22Rv1 (cell line): Measurements from ENCODE around the gene CALML6.

Experiments
- H3K27ac ChIP-seq: fragments of 450-650 bp; 2 replicates; pipeline ENCODE4 v1.5.1; 2017
- CTCF ChIP-seq: fragments of 450-650 bp; IDR thresholded peaks from 2 replicates; pipeline ENCODE4 v1.5.1; 2017; ENCODE audit warnings: mild to moderate bottlenecking
- ZFX ChIP-seq: fragments of 450-650 bp; IDR thresholded peaks from 2 replicates; pipeline ENCODE4 v1.6.1; 2017; ENCODE audit warnings: antibody characterized with exemption, borderline replicate concordance

CALML6 gene

GRCh38 chr1:1920057-1920607, 5.1 kb downstream of the CALML6 start:
- no peak overlapping the region; the same call in 1 of the 2 replicates for H3K27ac ChIP-seq
- TF ChIP-seq CTCF (no peak), ZFX (no peak)

- TF ChIP-seq ZFX (no peak), CTCF (no peak)
- no peak overlapping the region for H3K27ac ChIP-seq
These were observed 5.8 kb downstream of the CALML6 start for GRCh38 chr1:1920608-1921458.

GRCh38 chr1:1921459-1921862, 6.4 kb downstream of the CALML6 start:
- H3K27ac ChIP-seq: no peak overlapping the region
- TF ChIP-seq ZFX (no peak), CTCF (no peak)

GRCh38 chr1:1921901-1922701, 7.0 kb downstream of the CALML6 start:
- TF ChIP-seq CTCF: no peak
- H3K27ac ChIP-seq: no peak overlapping the region

GRCh38 chr1:1922702-1922955, 7.6 kb downstream of the CALML6 start:
- H3K27ac ChIP-seq: no peak overlapping the region
- TF ChIP-seq ZFX: no peak
- no peak for TF ChIP-seq CTCF

- TF ChIP-seq ZFX (no peak), CTCF (no peak)
- no peak overlapping the region for H3K27ac ChIP-seq
These were observed 8.1 kb downstream of the CALML6 start for GRCh38 chr1:1922956-1923833.
